ENCODE data around the gene RAB1B.
"Not testable (repeated sequence)": the region's sequence is repeated elsewhere in the genome, so short reads cannot be mapped to it uniquely, and the experiment has no call there.

RAB1B gene

GRCh38 chr11:66239511-66239910, 28.9 kb upstream of the RAB1B start:
- no peak for DNase-seq (ENCODE audit: low read depth in 1 of 2, low spot score in 1 of 2)

- no peak for DNase-seq (ENCODE audit: low read depth in 1 of 2, low spot score in 1 of 2)
Observed at GRCh38 chr11:66239998-66240780, 28.2 kb upstream of the RAB1B start.

- no peak for DNase-seq (ENCODE audit: low read depth in 1 of 2, low spot score in 1 of 2)
Observed at GRCh38 chr11:66240781-66241136, 27.7 kb upstream of the RAB1B start.

GRCh38 chr11:66242095-66242765, 26.2 kb upstream of the RAB1B start:
- no peak for DNase-seq (ENCODE audit: low read depth in 1 of 2, low spot score in 1 of 2)

GRCh38 chr11:66243782-66244535, 24.5 kb upstream of the RAB1B start:
- no peak for DNase-seq (ENCODE audit: low read depth in 1 of 2, low spot score in 1 of 2)

GRCh38 chr11:66247295-66247694, 21.1 kb upstream of the RAB1B start:
- no peak for DNase-seq (ENCODE audit: low read depth in 1 of 2, low spot score in 1 of 2)

GRCh38 chr11:66247801-66248200, 20.6 kb upstream of the RAB1B start:
- no peak for DNase-seq (ENCODE audit: low read depth in 1 of 2, low spot score in 1 of 2)

- DNase-seq (ENCODE audit: low read depth in 1 of 2, low spot score in 1 of 2) = no peak
Observed at GRCh38 chr11:66248903-66249302, 19.5 kb upstream of the RAB1B start.

GRCh38 chr11:66251809-66252208, 16.6 kb upstream of the RAB1B start:
- DNase-seq (ENCODE audit: low read depth in 1 of 2, low spot score in 1 of 2) = no peak

GRCh38 chr11:66253081-66253480, 15.4 kb upstream of the RAB1B start:
- DNase-seq (ENCODE audit: low read depth in 1 of 2, low spot score in 1 of 2) = not testable (repeated sequence)

GRCh38 chr11:66258473-66258893, 10.0 kb upstream of the RAB1B start:
- no peak for DNase-seq (ENCODE audit: low read depth in 1 of 2, low spot score in 1 of 2)

- no peak for DNase-seq (ENCODE audit: low read depth in 1 of 2, low spot score in 1 of 2)
Observed at GRCh38 chr11:66259225-66259624, 9.2 kb upstream of the RAB1B start.

- DNase-seq (ENCODE audit: low read depth in 1 of 2, low spot score in 1 of 2) = no peak
Observed at GRCh38 chr11:66259956-66260355, 8.5 kb upstream of the RAB1B start.

GRCh38 chr11:66261578-66261977, 6.9 kb upstream of the RAB1B start:
- DNase-seq (ENCODE audit: low read depth in 1 of 2, low spot score in 1 of 2) = no peak

GRCh38 chr11:66262191-66262590, 6.2 kb upstream of the RAB1B start:
- DNase-seq (ENCODE audit: low read depth in 1 of 2, low spot score in 1 of 2) = no peak

GRCh38 chr11:66262696-66263095, 5.7 kb upstream of the RAB1B start:
- DNase-seq (ENCODE audit: low read depth in 1 of 2, low spot score in 1 of 2) = no peak

GRCh38 chr11:66263231-66263630, 5.2 kb upstream of the RAB1B start:
- no peak for DNase-seq (ENCODE audit: low read depth in 1 of 2, low spot score in 1 of 2)

- no peak for DNase-seq (ENCODE audit: low read depth in 1 of 2, low spot score in 1 of 2)
Observed at GRCh38 chr11:66263785-66264184, 4.7 kb upstream of the RAB1B start.

- DNase-seq (ENCODE audit: low read depth in 1 of 2, low spot score in 1 of 2) = no peak
Observed at GRCh38 chr11:66264383-66264782, 4.1 kb upstream of the RAB1B start.

GRCh38 chr11:66264914-66265313, 3.5 kb upstream of the RAB1B start:
- no peak for DNase-seq (ENCODE audit: low read depth in 1 of 2, low spot score in 1 of 2)

GRCh38 chr11:66265531-66266377, 2.7 kb upstream of the RAB1B start:
- no peak for DNase-seq (ENCODE audit: low read depth in 1 of 2, low spot score in 1 of 2)
